Activated T-cell treated with anti-CD3 and anti-CD28 coated beads for 4 hours (primary cell): ENCODE results near the gene UPK3B.
"Not testable (repeated sequence)": the region's sequence is repeated elsewhere in the genome, so short reads cannot be mapped to it uniquely, and the experiment has no call there.

Experiments
- DNase-seq: peaks from one replicate; pipeline ENCODE4 v3.0.0-alpha.2; 2020

The UPK3B gene

DNA sequence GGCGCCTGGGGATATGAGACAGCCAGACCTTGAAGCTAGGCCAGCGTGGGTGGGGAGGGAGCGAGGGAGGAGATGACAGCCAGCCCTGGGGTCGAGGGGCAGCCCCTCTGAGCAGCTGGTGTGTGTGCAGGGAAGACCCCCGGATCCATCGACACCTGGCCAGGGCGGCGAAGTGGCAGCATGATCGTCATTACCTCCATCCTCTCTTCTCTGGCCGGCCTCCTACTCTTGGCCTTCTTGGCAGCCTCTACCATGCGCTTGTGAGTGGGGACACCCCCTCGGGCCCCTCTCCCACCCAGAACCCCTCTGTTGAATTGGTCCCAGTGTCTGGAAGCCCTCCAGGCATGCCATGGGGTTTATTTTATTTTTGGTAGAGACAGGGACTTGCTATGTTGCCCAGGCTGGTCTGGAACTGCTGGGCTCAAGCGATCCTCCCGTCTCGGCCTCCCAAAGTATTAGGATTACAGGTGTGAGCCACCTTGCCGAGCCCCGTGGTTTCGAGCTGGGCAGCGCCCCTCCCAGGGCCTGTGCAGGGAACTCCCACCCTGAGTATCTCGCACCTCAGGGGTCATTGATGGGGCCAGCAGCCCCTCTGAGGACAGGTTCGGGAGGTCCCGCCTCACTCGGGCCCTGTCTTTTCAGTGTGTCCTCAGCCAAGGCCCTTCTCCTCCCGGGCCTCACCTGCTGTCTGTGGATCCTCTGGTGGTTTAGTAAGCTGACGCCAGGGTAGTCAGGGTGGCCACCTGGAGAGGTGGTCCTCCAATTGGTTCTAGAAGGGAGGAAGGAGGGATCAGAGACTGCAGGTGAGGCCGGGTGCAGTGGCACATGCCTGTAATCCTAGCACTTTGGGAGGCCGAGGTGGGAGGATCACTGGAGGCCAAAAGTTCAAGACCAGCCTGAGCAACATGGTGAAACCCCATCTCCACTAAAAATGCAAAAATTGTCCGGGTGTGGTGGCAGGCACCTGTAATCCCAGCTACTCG, 3.8 kb downstream of the UPK3B start:
- DNase-seq = no peak

DNA sequence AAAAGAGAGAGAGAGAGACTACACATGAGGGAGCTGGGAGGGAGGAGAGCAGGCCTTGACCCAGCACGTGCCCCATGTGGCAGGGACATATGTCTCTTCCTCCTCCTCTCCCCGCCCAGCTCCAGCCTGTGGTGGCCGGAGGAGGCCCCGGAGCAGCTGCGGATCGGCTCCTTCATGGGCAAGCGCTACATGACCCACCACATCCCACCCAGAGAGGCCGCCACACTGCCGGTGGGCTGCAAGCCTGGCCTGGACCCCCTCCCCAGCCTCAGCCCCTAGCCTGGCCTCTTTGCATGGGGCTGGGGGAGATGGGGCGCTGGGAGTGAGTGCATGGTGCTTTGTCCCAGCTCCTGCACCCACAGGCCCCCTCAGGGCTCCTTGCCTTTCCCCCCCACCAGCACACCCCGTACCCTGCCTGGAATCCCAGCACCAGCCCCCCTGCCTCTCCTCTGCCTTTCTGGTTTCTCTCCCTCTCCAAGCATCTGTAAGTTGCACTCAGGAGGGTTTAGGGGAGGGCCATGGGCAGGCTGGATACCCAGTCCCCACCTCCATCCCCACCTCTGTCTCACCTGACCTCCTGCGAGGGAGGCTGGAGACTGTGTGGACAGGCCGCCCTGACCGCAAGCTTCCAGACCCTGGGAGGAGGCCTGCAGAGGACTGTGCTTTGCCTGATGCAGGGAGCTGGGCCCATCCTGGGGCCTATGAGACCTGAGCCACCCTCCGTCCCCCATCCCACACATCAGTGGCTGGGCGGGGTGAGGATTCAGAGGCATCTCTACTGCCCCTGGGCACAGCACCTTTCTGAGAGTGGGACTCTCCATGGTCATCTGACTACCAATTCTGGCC, 4.8 kb downstream of the UPK3B start:
- DNase-seq = no peak

DNA sequence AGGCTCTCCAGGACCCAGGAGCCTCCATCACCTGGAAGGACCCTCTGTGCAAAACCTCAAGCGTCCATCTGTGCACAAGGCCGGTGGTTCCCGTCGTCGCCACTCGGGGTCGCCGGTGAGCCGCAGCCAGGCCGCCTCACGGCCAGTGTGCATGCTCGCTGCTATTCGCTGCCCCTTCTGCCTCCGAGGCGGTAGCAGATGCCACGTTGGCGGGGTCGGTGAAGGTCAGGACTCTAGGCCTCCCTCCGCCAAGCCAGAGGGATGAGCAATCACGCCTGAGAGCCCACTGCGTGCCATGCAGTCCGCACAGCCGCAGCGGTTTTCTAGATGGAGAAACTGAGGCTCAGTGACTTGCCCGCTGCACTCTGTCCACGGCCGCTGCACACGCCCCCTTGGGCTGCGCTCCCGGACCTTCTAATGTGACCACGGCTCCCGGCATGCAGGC, 5.7 kb downstream of the UPK3B start:
- DNase-seq = no peak

DNA sequence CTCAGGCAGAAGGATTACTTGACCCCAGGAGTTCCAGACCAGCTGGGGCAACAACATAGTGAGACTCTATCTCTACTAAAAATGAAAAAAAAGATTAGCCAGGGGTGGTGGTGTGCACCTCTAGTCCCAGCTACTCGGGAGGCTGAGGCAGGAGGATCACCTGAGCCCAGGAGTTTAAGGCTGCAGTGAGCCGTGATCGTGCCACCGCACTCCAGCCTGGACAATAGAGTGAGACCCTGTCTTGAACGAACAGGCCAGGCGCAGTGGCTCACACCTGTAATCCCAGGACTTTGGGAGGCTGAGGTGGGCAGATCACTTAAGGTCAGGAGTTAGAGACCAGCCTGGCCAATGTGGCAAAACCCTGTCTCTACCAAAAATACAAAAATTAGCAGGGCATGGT, 6.6 kb downstream of the UPK3B start:
- DNase-seq = not testable (repeated sequence)

GRCh38 chr7:76526183-76526582, 15.8 kb downstream of the UPK3B start:
- DNase-seq = not testable (repeated sequence)

DNA sequence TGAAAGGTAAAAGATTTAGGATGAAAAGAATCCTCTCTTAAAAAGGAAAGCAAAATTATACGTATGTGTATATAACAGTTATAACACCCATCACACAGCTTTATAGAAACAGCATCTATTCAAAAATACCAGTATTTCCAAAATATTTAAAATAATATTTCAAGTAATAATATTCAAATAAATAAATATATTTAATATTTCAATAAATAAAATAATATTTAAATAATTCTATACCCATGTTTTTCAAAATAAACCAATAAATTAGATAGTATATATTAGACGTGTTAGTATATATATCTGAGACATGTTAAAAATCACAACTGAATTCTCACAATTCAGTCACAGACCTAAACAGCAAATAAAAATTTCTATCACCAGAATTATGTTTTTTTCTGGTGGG, 21.3 kb downstream of the UPK3B start:
- DNase-seq = not testable (repeated sequence)

- DNase-seq = not testable (repeated sequence)
These were observed 32.8 kb downstream of the UPK3B start, which contains the start of gene SPDYE16 for GRCh38 chr7:76543197-76543596. SPDYE16 (minus strand) TSS chr7:76543297; CDS start chr7:76541459, 1,838 bp downstream.

- peak; percentile 73 for DNase-seq
These were observed 38.9 kb downstream of the UPK3B start for GRCh38 chr7:76549025-76549854.

DNA sequence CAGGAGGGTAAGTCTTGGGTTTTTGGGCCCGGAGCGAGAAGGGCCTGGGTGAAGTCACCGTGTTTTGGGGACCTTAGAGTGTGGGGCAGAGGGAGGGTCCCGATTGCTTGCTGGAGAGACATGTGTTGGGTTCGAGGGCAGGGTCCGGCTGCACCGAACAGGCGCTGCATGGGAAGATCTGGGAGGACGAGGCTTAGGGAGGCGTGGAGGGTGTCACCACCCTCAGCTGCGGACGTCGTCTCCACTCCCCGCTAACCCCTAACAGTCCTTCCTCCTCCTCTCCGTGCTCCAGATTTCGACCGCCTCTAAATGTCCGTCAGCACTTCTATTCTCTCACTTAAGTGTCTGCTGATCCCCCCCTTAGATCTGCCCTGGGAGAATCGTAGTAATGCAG, 39.5 kb downstream of the UPK3B start:
- peak; percentile 0 for DNase-seq

GRCh38 chr7:76551992-76552391, 41.6 kb downstream of the UPK3B start:
- DNase-seq = not testable (repeated sequence)

DNA sequence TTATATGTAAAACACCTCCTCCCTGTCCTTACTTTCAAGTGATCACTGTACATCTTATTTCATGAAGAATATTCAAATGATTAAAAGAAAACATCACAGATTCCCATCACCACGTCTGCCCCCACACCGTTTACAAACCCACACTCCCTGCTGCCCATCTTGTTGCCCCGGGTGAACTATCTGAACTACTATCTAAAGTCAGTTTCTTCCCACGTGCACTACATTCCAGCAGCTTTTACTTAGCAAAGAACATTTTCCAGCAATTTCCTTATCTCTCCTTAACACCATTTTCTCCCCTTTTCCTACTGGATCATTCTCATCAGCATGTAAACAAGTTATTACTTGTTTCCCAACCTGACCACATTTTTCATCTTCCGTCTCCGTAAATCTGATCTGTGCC, 49.3 kb downstream of the UPK3B start:
- DNase-seq = not testable (repeated sequence)

DNA sequence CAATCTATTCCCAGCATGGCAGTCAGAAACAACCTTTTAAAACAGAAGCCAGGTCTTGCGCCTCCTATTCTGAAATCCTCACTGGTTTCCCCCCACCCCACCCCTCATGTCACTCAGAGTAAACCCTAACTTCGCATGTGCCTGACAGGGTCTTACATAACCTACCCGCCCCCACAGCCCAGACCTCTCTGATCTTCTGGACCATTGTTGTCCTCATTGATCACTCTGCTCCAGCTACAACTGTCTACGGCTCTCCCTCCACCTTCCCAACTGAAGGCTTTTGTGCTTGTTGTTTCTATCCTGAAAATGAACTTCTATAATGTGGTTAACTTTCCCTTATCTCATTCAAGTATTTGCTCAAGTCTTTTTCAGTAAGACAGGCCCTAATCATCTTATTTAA, 49.8 kb downstream of the UPK3B start:
- DNase-seq = not testable (repeated sequence)

DNA sequence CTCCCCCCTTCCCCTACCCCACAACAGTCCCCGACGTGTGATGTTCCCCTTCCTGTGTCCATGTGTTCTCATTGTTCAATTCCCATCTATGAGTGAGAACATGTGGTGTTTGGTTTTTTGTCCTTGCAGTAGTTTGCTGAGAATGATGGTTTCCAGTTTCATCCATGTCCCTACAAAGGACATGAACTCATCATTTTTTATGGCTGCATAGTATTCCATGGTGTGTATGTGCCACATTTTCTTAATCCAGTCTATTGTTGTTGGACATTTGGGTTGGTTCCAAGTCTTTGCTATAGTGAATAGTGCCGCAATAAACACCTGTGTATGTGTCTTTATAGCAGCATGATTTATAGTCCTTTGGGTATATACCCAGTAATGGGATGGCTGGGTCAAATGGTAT, 51.0 kb downstream of the UPK3B start:
- DNase-seq = not testable (repeated sequence)

DNA sequence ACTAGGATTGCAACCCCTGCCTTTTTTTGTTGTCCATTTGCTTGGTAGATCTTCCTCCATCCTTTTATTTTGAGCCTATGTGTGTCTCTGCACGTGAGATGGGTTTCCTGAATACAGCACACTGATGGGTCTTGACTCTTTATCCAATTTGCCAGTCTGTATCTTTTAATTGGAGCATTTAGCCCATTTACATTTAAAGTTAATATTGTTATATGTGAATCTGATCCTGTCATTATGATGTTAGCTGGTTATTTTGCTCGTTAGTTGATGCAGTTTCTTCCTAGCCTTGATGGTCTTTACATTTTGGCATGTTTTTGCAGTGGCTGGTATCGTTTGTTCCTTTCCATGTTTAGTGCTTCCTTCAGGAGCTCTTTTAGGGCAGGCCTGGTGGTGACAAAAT, 54.6 kb downstream of the UPK3B start:
- DNase-seq = not testable (repeated sequence)
